SJCRH30 (cell line): ENCODE results near the gene AGAP1. TPM values are rescaled to one million over a fixed set of nuclear protein-coding genes. Genes with fewer than 3 reads are reported as not detected.

Experiments
- DNase-seq, 2 experiments: peaks; one replicate each; pipeline ENCODE4 v3.0.0-alpha.2; 2015 to 2020
- H3K27ac ChIP-seq: fragments of 250-450 bp; sonication (Bioruptor Pico); 2 replicates; pipeline ENCODE4 v1.5.1; 2020; ENCODE audit warnings: mild to moderate bottlenecking, moderate library complexity
- H3K27me3 ChIP-seq: fragments of 250-450 bp; sonication (Bioruptor Pico); 2 replicates; pipeline ENCODE4 v1.5.1; 2020; ENCODE audit warnings: mild to moderate bottlenecking, moderate library complexity
- H3K36me3 ChIP-seq: fragments of 250-450 bp; sonication (Bioruptor Pico); 2 replicates; pipeline ENCODE4 v1.5.1; 2020; ENCODE audit warnings: mild to moderate bottlenecking, moderate library complexity
- H3K4me1 ChIP-seq: fragments of 250-450 bp; sonication (Bioruptor Pico); 2 replicates; pipeline ENCODE4 v1.5.1; 2020; ENCODE audit warnings: mild to moderate bottlenecking, moderate library complexity
- H3K4me3 ChIP-seq: fragments of 250-450 bp; sonication (Bioruptor Pico); 2 replicates; pipeline ENCODE4 v1.5.1; 2020; ENCODE audit warnings: mild to moderate bottlenecking, moderate library complexity
- H3K9me3 ChIP-seq: fragments of 250-450 bp; sonication (Bioruptor Pico); replicated peaks from 2 replicates; pipeline ENCODE4 v1.5.1; 2020; ENCODE audit warnings: mild to moderate bottlenecking, moderate library complexity
- total RNA-seq: library from RNA; depleted of rRNA; stranded (reverse); fragments of >200 nt; shearing (Covaris generic); gene quantifications from 2 replicates; pipeline ENCODE4 v1.2.3, GENCODE V29; 2014

The AGAP1 gene
- total RNA-seq, 1 experiment from 2014 or later: 27.8 TPM

- H3K9me3 ChIP-seq: 0 out of 2 replicates have a peak, but pooled peaks cover 3% of the 10 kb centered on the region
- peaks cover 2% of the 10 kb centered on the region; the same call in 1 of the 2 replicates for H3K36me3 ChIP-seq
- H3K27ac ChIP-seq: no peak overlapping the region
- no peaks in the 10 kb centered on the region for H3K4me1 ChIP-seq
- H3K4me3 ChIP-seq: no peak overlapping the region
- H3K27me3 ChIP-seq: no peaks in the 10 kb centered on the region
- DNase-seq: no peak
These were observed 664.1 kb downstream of the AGAP1 start for GRCh38 chr2:236157815-236158498.

- Histone ChIP-seq H3K9me3 (no peaks in the 10 kb centered on the region), H3K4me3 (no peak overlapping the region), H3K27me3 (no peaks in the 10 kb centered on the region), H3K36me3 (peaks cover 2% of the 10 kb centered on the region), H3K4me1 (no peaks in the 10 kb centered on the region), H3K27ac (no peak overlapping the region)
- no peak for DNase-seq
These were observed 665.3 kb downstream of the AGAP1 start for GRCh38 chr2:236158969-236159777.

- no peaks in the 10 kb centered on the region for H3K4me1 ChIP-seq
- no peak overlapping the region for H3K4me3 ChIP-seq
- DNase-seq: no peak
- H3K27me3 ChIP-seq: no peaks in the 10 kb centered on the region
- H3K36me3 ChIP-seq: peaks cover 5% of the 10 kb centered on the region
- H3K9me3 ChIP-seq: no peaks in the 10 kb centered on the region
- no peak overlapping the region for H3K27ac ChIP-seq
These were observed 665.9 kb downstream of the AGAP1 start for GRCh38 chr2:236159778-236160170.

- H3K4me3 ChIP-seq: no peak overlapping the region
- H3K4me1 ChIP-seq: no peaks in the 10 kb centered on the region
- no peak for DNase-seq
- H3K9me3 ChIP-seq: no peaks in the 10 kb centered on the region
- peaks cover 12% of the 10 kb centered on the region for H3K36me3 ChIP-seq
- no peaks in the 10 kb centered on the region for H3K27me3 ChIP-seq
- no peak overlapping the region for H3K27ac ChIP-seq
These were observed 666.7 kb downstream of the AGAP1 start for GRCh38 chr2:236160366-236161081.

- H3K36me3 ChIP-seq: peaks cover 17% of the 10 kb centered on the region
- no peak for DNase-seq
- no peaks in the 10 kb centered on the region for H3K27me3 ChIP-seq
- H3K4me1 ChIP-seq: no peaks in the 10 kb centered on the region
- no peak overlapping the region for H3K27ac ChIP-seq
- H3K9me3 ChIP-seq: no peaks in the 10 kb centered on the region
- H3K4me3 ChIP-seq: no peak overlapping the region
These were observed 667.2 kb downstream of the AGAP1 start for GRCh38 chr2:236161082-236161462.

- H3K4me1 ChIP-seq: no peaks in the 10 kb centered on the region
- H3K9me3 ChIP-seq: no peaks in the 10 kb centered on the region
- peaks cover 17% of the 10 kb centered on the region for H3K36me3 ChIP-seq
- H3K27me3 ChIP-seq: no peaks in the 10 kb centered on the region
- no peak overlapping the region for H3K4me3 ChIP-seq
- DNase-seq: no peak
- H3K27ac ChIP-seq: no peak overlapping the region
These were observed 667.7 kb downstream of the AGAP1 start for GRCh38 chr2:236161531-236161930.

- no peaks in the 10 kb centered on the region for H3K9me3 ChIP-seq
- H3K27me3 ChIP-seq: no peaks in the 10 kb centered on the region
- peaks cover 17% of the 10 kb centered on the region for H3K36me3 ChIP-seq
- no peak overlapping the region for H3K4me3 ChIP-seq
- DNase-seq: no peak
- no peak overlapping the region for H3K27ac ChIP-seq
- no peaks in the 10 kb centered on the region for H3K4me1 ChIP-seq
These were observed 668.4 kb downstream of the AGAP1 start for GRCh38 chr2:236162031-236162845.

GRCh38 chr2:236162882-236163470, 669.1 kb downstream of the AGAP1 start:
- Histone ChIP-seq H3K27ac (no peak overlapping the region), H3K36me3 (peaks cover 17% of the 10 kb centered on the region), H3K27me3 (no peaks in the 10 kb centered on the region), H3K4me3 (no peak overlapping the region), H3K9me3 (no peaks in the 10 kb centered on the region), H3K4me1 (no peaks in the 10 kb centered on the region)
- DNase-seq: no peak

- H3K9me3 ChIP-seq: no peaks in the 10 kb centered on the region
- peaks cover 17% of the 10 kb centered on the region for H3K36me3 ChIP-seq
- no peak for DNase-seq
- no peaks in the 10 kb centered on the region for H3K27me3 ChIP-seq
- no peak overlapping the region for H3K4me3 ChIP-seq
- no peak overlapping the region for H3K27ac ChIP-seq
- no peaks in the 10 kb centered on the region for H3K4me1 ChIP-seq
These were observed 669.8 kb downstream of the AGAP1 start for GRCh38 chr2:236163471-236164200.

GRCh38 chr2:236164201-236164924, 670.5 kb downstream of the AGAP1 start:
- no peak overlapping the region for H3K27ac ChIP-seq
- H3K27me3 ChIP-seq: no peaks in the 10 kb centered on the region

GRCh38 chr2:236164925-236165841, 671.3 kb downstream of the AGAP1 start:
- H3K27me3 ChIP-seq: no peaks in the 10 kb centered on the region

More at GRCh38 chr2:236164201-236164924, 670.5 kb downstream of the AGAP1 start:
- DNase-seq: no peak
- Histone ChIP-seq H3K36me3 (peaks cover 17% of the 10 kb centered on the region), H3K4me1 (no peaks in the 10 kb centered on the region), H3K4me3 (no peak overlapping the region), H3K9me3 (no peaks in the 10 kb centered on the region)

More at GRCh38 chr2:236164925-236165841, 671.3 kb downstream of the AGAP1 start:
- H3K9me3 ChIP-seq: no peaks in the 10 kb centered on the region
- DNase-seq: no peak
- no peak overlapping the region for H3K27ac ChIP-seq
- H3K4me1 ChIP-seq: no peaks in the 10 kb centered on the region
- peaks cover 17% of the 10 kb centered on the region for H3K36me3 ChIP-seq
- H3K4me3 ChIP-seq: no peak overlapping the region
